ENCODE data around the gene NTHL1.

The NTHL1 gene

DNA sequence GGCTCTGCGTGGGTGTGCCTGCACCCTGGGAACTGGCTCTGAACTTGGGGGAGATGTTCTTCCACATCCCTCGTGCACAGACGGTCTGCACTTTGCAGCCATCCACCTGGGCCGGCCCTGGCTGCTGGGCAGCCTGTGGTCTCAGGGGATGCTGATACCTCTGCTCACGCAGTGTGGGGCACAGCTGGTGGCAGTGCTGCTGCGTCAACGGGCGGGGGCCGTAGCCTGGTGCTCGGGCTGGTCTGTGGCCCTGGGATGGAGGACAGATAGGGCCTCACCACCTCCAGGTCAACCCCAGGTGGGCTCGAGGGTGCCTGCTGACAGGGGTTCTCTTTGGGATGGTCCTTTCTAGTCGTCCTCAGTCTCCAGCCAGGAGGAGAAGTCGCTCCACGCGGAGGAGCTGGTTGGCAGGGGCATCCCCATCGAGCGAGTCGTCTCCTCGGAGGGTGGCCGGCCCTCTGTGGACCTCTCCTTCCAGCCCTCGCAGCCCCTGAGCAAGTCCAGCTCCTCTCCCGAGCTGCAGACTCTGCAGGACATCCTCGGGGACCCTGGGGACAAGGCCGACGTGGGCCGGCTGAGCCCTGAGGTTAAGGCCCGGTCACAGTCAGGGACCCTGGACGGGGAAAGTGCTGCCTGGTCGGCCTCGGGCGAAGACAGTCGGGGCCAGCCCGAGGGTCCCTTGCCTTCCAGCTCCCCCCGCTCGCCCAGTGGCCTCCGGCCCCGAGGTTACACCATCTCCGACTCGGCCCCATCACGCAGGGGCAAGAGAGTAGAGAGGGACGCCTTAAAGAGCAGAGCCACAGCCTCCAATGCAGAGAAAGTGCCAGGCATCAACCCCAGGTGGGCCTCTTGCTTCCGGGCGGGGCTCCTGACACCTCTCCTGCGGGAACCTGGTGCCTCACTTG lies 36.5 kb upstream of the NTHL1 start:
- no peak for DNase-seq

- no peak for DNase-seq
Observed at GRCh38 chr16:2083409-2083808, 35.8 kb upstream of the NTHL1 start.

DNA sequence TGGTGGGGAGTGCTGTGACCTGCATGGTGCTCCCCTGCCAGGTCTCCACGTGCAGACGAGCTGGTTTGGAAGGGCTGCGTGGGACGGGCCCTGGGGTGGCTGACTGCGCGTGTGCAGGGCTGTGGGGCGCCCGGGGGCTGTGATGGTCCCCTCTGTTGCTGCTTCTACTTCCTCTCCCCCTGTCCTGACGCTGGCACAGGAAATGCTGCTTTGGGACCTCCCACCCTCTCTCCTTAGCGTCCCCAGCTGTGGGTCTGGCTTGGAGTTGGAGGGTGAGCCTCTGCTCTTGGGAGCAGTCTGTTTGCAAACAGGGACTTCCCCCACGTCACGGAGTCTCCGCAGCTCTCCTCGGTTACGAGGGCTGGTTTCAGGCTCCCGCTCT lies 35.3 kb upstream of the NTHL1 start:
- no peak for DNase-seq

DNA sequence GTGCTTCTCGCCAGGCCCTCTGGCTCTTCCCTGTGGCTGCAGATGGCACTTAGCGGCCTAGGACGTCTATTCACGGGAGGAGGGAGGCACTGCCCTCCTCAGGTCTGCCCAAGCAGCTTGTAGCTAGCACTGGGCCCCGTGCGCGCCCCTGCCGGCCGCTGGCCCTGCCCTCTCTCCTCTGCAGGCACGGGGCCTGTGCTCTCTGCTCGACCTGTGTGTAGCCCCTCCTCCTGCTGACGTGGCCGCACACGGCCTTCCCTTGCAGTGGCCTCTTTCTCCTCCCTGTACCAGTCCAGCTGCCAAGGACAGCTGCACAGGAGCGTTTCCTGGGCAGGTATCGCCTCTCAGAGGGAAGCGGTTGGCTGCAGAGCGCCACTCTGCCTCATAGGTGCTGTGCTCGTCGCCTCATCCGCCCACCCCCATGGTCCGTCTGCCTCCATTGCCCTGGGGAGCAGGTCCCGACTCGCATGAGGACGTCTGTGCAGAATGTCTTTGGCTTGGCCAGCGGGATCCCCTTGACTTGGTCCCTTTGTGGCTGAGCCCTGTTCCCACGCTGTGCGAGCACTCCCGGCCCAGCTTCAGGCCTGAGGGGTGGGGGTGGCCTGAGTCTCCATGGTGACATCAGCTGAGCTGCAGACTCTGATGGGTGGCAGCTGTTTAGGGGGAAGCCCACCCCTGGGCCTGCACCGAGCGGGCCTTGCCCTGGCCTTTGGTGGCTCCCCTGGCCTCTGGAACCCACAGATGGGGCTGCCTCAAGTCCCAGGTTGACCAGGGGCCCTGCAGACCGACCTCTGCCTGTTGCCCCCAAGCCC lies 34.7 kb upstream of the NTHL1 start:
- no peak for DNase-seq

GRCh38 chr16:2081201-2082084 lies 33.8 kb upstream of the NTHL1 start:
- DNase-seq: no peak

DNA sequence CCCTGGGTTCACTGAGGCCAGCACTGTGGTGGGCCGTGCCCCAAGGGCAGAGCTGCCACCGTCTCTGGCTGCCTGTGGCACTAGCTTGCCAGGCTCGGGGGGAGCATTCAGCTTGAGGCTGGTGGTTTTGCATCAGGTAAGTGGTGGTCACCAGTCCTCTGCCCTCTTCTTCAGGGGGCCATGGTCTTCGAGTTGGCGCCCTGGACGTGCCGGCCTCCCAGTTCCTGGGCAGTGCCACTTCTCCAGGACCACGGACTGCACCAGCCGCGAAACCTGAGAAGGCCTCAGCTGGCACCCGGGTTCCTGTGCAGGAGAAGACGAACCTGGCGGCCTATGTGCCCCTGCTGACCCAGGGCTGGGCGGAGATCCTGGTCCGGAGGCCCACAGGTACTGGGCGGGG lies 32.4 kb upstream of the NTHL1 start:
- no peak for DNase-seq

DNA sequence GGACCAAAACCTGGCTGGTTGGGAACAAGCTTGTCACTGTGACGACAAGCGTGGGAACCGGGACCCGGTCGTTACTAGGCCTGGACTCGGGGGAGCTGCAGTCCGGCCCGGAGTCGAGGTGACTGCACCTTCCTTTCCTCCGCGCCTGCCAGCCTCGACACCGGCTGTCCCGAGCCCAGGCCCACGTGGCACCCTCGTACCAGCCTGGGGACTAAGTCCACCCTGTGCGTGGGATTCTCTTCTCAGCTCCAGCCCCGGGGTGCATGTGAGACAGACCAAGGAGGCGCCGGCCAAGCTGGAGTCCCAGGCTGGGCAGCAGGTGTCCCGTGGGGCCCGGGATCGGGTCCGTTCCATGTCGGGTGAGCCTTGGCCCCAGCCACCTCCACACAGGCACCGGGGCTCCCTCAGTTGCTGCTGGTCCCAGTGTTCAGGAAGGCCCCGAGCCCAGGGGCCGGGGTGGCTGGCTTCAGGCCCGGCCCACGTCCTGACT lies 31.7 kb upstream of the NTHL1 start:
- DNase-seq: no peak

GRCh38 chr16:2078691-2079090 lies 31.1 kb upstream of the NTHL1 start:
- no peak for DNase-seq

GRCh38 chr16:2078096-2078495 lies 30.5 kb upstream of the NTHL1 start:
- DNase-seq: no peak

- no peak for DNase-seq
Observed at GRCh38 chr16:2077696-2078095, 30.1 kb upstream of the NTHL1 start.

DNA sequence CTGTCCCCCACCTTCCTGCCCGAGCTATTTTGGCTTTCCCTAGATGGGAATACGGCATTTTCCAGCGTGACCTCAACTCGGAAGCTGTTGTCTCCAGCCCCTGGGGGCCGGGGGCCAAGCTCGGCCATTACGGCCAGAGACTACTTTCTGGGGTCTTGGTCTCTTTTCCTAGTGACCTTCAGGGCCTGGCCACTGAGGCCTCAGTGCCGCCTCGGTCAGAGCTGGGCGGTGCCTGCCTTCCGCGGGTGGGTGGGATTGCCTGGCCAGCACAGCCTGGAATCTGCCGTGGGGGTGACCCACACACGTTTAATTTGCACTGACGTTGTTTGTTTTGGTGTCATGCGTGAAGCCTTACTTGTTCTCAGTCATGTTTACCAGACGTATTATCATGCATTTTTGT lies 29.4 kb upstream of the NTHL1 start:
- DNase-seq: no peak

DNA sequence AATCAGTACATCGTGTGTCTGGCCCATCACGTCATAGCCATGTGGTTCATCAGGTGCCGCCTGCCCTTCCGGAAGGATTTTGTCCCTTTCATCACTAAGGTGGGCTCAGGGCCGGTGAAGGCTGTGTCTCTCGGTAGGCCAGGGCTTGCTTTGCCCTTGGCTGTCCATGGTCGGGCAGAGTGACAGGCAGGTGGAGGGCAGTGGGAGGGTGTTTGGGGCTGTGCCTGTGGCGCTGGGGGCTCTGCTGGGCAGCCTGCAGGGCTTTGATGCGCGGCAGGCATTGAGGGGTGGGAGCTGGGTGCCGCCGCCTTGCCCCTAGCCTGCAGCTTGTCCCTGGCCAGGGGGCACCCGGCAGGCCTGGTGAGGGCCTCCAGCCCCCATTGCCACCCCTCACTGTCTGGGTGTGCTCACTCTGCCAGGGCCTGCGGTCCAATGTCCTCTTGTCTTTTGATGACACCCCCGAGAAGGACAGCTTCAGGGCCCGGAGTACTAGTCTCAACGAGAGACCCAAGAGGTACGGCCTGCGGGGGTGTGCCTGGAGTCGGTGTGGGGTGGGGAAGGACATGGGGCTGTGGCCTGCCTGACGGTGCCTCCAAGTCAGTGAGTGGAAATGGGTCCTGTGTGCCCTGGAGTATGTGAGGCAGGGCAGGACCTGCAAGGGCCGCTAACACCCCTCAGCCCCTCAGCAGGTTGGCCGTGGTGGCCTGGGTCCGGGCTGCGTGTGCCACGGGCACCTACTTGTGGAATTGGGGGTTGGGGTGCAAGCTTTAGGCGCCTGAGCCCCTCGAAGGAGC lies 28.6 kb upstream of the NTHL1 start:
- no peak for DNase-seq

DNA sequence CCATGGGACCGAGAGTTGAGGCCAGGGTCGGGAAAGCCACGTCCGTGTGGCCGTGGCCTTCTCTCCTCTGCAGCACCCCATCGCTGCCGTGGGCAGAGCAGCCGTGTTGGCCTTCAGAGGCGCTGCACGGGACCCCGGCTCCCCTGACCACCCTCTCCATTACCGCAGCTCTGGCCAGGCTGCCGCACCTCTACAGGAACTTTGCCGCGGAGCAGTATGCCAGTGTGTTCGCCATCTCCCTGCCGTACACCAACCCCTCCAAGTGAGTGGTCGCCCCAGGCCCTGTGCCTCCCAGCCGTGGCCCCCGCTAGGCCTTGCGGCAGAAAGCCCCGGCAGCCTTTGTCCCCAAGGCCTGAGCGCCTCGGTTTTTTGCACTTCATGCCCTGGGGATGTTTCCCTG lies 28.0 kb upstream of the NTHL1 start:
- DNase-seq: no peak

DNA sequence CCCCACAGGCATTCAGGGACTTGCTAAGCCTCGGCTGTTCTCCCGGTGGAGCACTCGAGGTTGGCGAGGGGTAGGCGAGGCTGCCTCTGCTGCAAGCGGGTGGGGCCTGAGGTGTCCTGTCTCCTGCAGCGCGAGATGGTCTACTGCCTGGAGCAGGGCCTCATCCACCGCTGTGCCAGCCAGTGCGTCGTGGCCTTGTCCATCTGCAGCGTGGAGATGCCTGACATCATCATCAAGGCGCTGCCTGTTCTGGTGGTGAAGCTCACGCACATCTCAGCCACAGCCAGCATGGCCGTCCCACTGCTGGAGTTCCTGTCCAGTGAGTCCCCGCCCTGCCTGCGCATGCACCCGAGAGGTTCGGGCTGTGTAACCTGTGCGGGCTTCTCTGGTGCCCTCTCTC lies 26.4 kb upstream of the NTHL1 start:
- no peak for DNase-seq

- DNase-seq: no peak
Observed at GRCh38 chr16:2072926-2073325, 25.3 kb upstream of the NTHL1 start.

GRCh38 chr16:2071454-2072202 lies 24.0 kb upstream of the NTHL1 start:
- no peak for DNase-seq

DNA sequence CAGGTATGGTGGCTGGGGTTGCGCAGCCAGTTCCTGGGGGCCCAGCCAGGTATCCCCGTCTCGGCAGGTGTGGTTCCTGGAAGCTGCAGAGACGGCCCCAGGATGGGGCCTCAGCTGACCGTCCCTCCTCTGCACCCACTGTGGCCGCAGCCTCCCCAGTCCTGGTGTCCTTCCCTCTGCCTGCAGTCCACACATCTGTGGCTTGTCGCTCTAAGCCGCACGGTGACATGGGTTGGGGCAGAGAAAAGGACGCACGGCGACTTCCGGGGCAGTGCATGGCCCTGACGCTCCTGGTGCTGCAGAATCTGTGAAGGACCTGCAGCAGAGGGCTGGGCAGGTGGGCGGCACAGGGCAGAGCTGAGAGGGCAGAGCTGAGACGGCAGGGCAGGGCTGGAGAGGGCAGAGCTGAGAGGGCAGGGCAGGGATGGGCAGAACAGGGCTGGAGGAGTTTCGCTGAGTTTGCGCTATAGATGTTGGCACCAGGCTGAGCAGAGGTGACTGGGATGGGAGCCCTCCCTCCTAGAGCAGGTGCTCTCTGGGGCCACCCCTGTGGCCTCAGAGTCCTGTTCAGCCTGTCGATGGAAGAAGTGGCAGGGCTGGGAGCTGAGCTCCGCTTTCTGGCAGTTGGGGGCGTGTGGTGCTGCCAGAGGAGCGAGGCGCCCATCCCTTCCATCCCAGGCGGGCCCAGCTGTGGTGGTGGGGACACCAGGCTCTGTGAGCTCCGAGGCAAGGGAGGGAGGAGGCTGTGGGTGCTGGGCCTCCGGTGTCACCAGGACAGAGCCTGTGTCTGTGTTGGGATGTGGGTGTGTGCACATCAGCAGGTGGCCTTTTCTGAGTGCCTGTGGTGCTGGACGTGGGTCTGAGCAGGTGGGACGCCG lies 23.2 kb upstream of the NTHL1 start:
- DNase-seq: no peak

DNA sequence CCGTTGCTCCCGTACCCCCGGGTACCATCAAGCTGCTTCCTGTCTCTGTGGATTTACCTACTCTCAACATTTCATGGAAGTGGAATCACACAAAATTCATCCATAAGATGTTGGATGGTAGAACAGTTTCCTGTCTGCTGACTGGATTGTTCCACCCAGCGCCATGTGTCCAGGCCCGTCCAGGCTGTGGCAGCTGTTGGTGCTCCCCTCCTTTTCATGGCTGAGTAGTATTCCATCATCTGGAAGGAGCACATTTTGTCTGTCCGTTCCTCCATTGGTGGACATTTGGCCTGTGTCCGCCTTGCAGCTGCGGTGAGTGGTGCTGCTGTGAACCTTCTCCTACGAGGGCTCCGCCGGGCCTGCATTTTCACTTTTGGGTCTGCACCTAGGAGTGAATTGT lies 18.5 kb upstream of the NTHL1 start:
- no peak for DNase-seq

GRCh38 chr16:2064368-2064945 lies 16.8 kb upstream of the NTHL1 start:
- no peak for DNase-seq

DNA sequence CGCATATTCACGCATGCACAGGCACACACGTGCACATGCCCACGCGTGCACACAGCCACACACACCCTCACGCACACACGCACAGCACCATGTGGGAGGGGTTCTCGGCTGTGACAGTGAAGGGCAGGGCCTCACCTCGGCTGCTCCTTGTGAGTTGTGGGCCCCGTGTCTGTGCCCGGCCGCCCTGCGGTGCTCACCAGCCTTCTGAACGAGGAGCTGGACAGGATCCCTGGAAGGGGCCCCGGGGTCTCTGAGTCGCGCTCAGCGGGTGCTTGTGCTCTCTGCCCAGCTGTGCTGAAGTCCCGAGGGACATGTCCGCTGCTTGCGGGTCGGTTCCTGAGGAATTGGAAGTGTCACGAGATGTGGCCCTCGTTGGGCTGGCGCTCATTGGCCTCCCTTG lies 16.2 kb upstream of the NTHL1 start:
- no peak for DNase-seq
